Measurements from ENCODE around the gene PHLDB2.

The PHLDB2 gene

GRCh38 chr3:111970376-111970775 lies 111.3 kb downstream of the PHLDB2 start:
- DNase-seq (ENCODE audit: low spot score), result no peak
- TF ChIP-seq CTCF (conservative IDR thresholded peaks at IDR 0.05; ENCODE audit: low read depth), result no peak
- POLR2A ChIA-PET (ENCODE audit: low non-redundant PET), result no interaction called here
- CTCF ChIA-PET, result interaction anchor here (0.6 to 0.7 kb wide), 2 partner anchors 73 to 388 kb away, joined by 3 to 4 read pairs; no protein-coding TSS in a partner anchor
- no peak overlapping the region for H3K27ac ChIP-seq

GRCh38 chr3:111971533-111972130 lies 112.6 kb downstream of the PHLDB2 start:
- no peak for DNase-seq (ENCODE audit: low spot score)
- ChIA-PET POLR2A (ENCODE audit: low non-redundant PET) (no interaction called here), CTCF (interaction anchor here (0.6 kb wide), 1 partner anchor 285 kb away, joined by 3 read pairs; no protein-coding TSS in a partner anchor)
- TF ChIP-seq CTCF (conservative IDR thresholded peaks at IDR 0.05; ENCODE audit: low read depth), result no peak
- no peak overlapping the region for H3K27ac ChIP-seq

GRCh38 chr3:111972891-111973290 lies 113.8 kb downstream of the PHLDB2 start:
- TF ChIP-seq CTCF (conservative IDR thresholded peaks at IDR 0.05; ENCODE audit: low read depth), result no peak
- POLR2A ChIA-PET (ENCODE audit: low non-redundant PET), result no interaction called here
- DNase-seq (ENCODE audit: low spot score), result no peak
- CTCF ChIA-PET, result no interaction called here
- H3K27ac ChIP-seq, result no peak overlapping the region

- H3K27ac ChIP-seq, result no peak overlapping the region
- POLR2A ChIA-PET (ENCODE audit: low non-redundant PET), result no interaction called here
- TF ChIP-seq CTCF (conservative IDR thresholded peaks at IDR 0.05; ENCODE audit: low read depth), result no peak
- no peak for DNase-seq (ENCODE audit: low spot score)
- CTCF ChIA-PET, result no interaction called here
Observed at GRCh38 chr3:111975131-111975530, 116.1 kb downstream of the PHLDB2 start.

GRCh38 chr3:111976254-111976653 lies 117.2 kb downstream of the PHLDB2 start:
- CTCF ChIA-PET, result no interaction called here
- no peak overlapping the region for H3K27ac ChIP-seq
- no peak for DNase-seq (ENCODE audit: low spot score)
- no peak for TF ChIP-seq CTCF (conservative IDR thresholded peaks at IDR 0.05; ENCODE audit: low read depth)
- POLR2A ChIA-PET (ENCODE audit: low non-redundant PET), result no interaction called here

GRCh38 chr3:111978583-111979433 lies 119.7 kb downstream of the PHLDB2 start, which contains the start of gene ABHD10:
Gene ABHD10, plus strand, starts transcription at chr3:111979026. Its CDS starts 36 bp downstream, at chr3:111979062.
- TF ChIP-seq CTCF (conservative IDR thresholded peaks at IDR 0.05; ENCODE audit: low read depth), result no peak
- peak within 1 kb of the TSS; percentile 82 for H3K27ac ChIP-seq
- POLR2A ChIA-PET (ENCODE audit: low non-redundant PET), result interaction anchor here (0.7 kb wide), 1 partner anchor 127 kb away, joined by 3 read pairs; no protein-coding TSS in a partner anchor
- CTCF ChIA-PET, result interaction anchor here (0.6 to 3.1 kb wide), 3 partner anchors 12 to 256 kb away, joined by 4 to 6 read pairs (median 5); no protein-coding TSS in a partner anchor
- peak; percentile 91 for DNase-seq (ENCODE audit: low spot score)

Data from RWPE1 (cell line).